Kidney glomerular epithelial cell (primary cell): ENCODE measurements around the gene PLTP.
A peak's percentile ranks its signal among the peaks of the same experiment; 100 is the strongest.
"Not testable (repeated sequence)": the region's sequence is repeated elsewhere in the genome, so short reads cannot be mapped to it uniquely, and the experiment has no call there.

Source experiments
- DNase-seq: peaks from one replicate; lab custom pipeline; 2025; lab: John Stamatoyannopoulos, UW

Gene PLTP

GRCh38 chr20:45911486-45912343, at the start of gene PLTP:
TSS of gene PLTP (minus strand) at chr20:45912155. CDS start at chr20:45911452, 703 bp downstream.
- peak; percentile 12 for DNase-seq

GRCh38 chr20:45959956-45960630, 48.1 kb upstream of the PLTP start:
- no peak for DNase-seq

GRCh38 chr20:45959126-45959525, 47.2 kb upstream of the PLTP start:
- DNase-seq = no peak

GRCh38 chr20:45958593-45958992, 46.6 kb upstream of the PLTP start:
- no peak for DNase-seq

GRCh38 chr20:45957021-45957941, 45.3 kb upstream of the PLTP start:
- DNase-seq = no peak

GRCh38 chr20:45956326-45956725, 44.4 kb upstream of the PLTP start:
- DNase-seq = not testable (repeated sequence)

- DNase-seq = no peak
Observed at GRCh38 chr20:45953672-45954071, 41.7 kb upstream of the PLTP start.

- no peak for DNase-seq
Observed at GRCh38 chr20:45952861-45953260, 40.9 kb upstream of the PLTP start.

GRCh38 chr20:45951925-45952834, 40.2 kb upstream of the PLTP start:
- no peak for DNase-seq

GRCh38 chr20:45950330-45950646, 38.3 kb upstream of the PLTP start:
- DNase-seq = no peak

- DNase-seq = no peak
Observed at GRCh38 chr20:45949542-45950329, 37.8 kb upstream of the PLTP start.

- DNase-seq = no peak
Observed at GRCh38 chr20:45948742-45949541, 37.0 kb upstream of the PLTP start.

- no peak for DNase-seq
Observed at GRCh38 chr20:45948261-45948733, 36.3 kb upstream of the PLTP start.

GRCh38 chr20:45947110-45947866, 35.3 kb upstream of the PLTP start:
- no peak for DNase-seq

GRCh38 chr20:45946149-45946970, 34.4 kb upstream of the PLTP start:
- DNase-seq = no peak

GRCh38 chr20:45945678-45946148, 33.8 kb upstream of the PLTP start:
- no peak for DNase-seq

- no peak for DNase-seq
Observed at GRCh38 chr20:45944965-45945677, 33.2 kb upstream of the PLTP start.
